Islet of Langerhans (tissue), 1 donor: ENCODE data around the gene KIF5C.

Experiments used
- FAIRE-seq: peaks from one replicate; lab custom pipeline; 2011; peaks lifted over from hg19 to GRCh38; lab: Jason Lieb, UNC

The KIF5C gene

GRCh38 chr2:149017116-149017985, 142.3 kb downstream of the KIF5C start:
- FAIRE-seq = peak; percentile 95

- no peak for FAIRE-seq
Measured at GRCh38 chr2:149018981-149019380, 144.0 kb downstream of the KIF5C start.

GRCh38 chr2:149019768-149020167, 144.7 kb downstream of the KIF5C start:
- no peak for FAIRE-seq

- FAIRE-seq = no peak
Measured at GRCh38 chr2:149020432-149020851, 145.4 kb downstream of the KIF5C start.

GRCh38 chr2:149021271-149021719, 146.3 kb downstream of the KIF5C start:
- FAIRE-seq = no peak

- no peak for FAIRE-seq
Measured at GRCh38 chr2:149021761-149022160, 146.7 kb downstream of the KIF5C start.

GRCh38 chr2:149023091-149023490, 148.1 kb downstream of the KIF5C start:
- no peak for FAIRE-seq

- FAIRE-seq = no peak
Measured at GRCh38 chr2:149027590-149028250, 152.7 kb downstream of the KIF5C start.

- no peak for FAIRE-seq
Measured at GRCh38 chr2:149028377-149028776, 153.3 kb downstream of the KIF5C start.

GRCh38 chr2:149028891-149029290, 153.9 kb downstream of the KIF5C start:
- FAIRE-seq = no peak

- FAIRE-seq = no peak
Measured at GRCh38 chr2:149029307-149029965, 154.4 kb downstream of the KIF5C start.

GRCh38 chr2:149031396-149031795, 156.4 kb downstream of the KIF5C start:
- FAIRE-seq = no peak

- FAIRE-seq = no peak
Measured at GRCh38 chr2:149033716-149034115, 158.7 kb downstream of the KIF5C start.

- no peak for FAIRE-seq
Measured at GRCh38 chr2:149034406-149034805, 159.4 kb downstream of the KIF5C start.

- FAIRE-seq = no peak
Measured at GRCh38 chr2:149036507-149037293, 161.7 kb downstream of the KIF5C start.

GRCh38 chr2:149037851-149038250, 162.8 kb downstream of the KIF5C start:
- FAIRE-seq = no peak

- no peak for FAIRE-seq
Measured at GRCh38 chr2:149038442-149039212, 163.6 kb downstream of the KIF5C start, which contains the start of gene LYPD6B. Gene LYPD6B (plus strand): TSS chr2:149038699. CDS start chr2:149130949, 92,250 bp downstream.

- FAIRE-seq = no peak
Measured at GRCh38 chr2:149039213-149039724, 164.2 kb downstream of the KIF5C start.

GRCh38 chr2:149040451-149040850, 165.4 kb downstream of the KIF5C start:
- no peak for FAIRE-seq

- no peak for FAIRE-seq
Measured at GRCh38 chr2:149041482-149041881, 166.5 kb downstream of the KIF5C start.

GRCh38 chr2:149042881-149043280, 167.9 kb downstream of the KIF5C start:
- FAIRE-seq = no peak
